Ishikawa (cell line): ENCODE measurements around the gene TSPAN6.

Source experiments
- CEBPB ChIP-seq: IDR thresholded peaks from 2 replicates; pipeline ENCODE4 v1.6.1; 2012
- EGR1 ChIP-seq: IDR thresholded peaks from 2 replicates; pipeline ENCODE4 v1.6.1; 2012
- EP300 ChIP-seq: IDR thresholded peaks from 2 replicates; pipeline ENCODE4 v1.6.1; 2012; ENCODE audit warnings: borderline replicate concordance
- NFIC ChIP-seq: IDR thresholded peaks from 2 replicates; pipeline ENCODE4 v1.6.1; 2012
- RAD21 ChIP-seq: IDR thresholded peaks from 2 replicates; pipeline ENCODE4 v1.6.1; 2012; ENCODE audit warnings: low read depth
- TCF12 ChIP-seq: IDR thresholded peaks from 2 replicates; pipeline ENCODE4 v1.6.1; 2012; ENCODE audit warnings: low read depth
- TEAD4 ChIP-seq: IDR thresholded peaks from 2 replicates; pipeline ENCODE4 v1.6.1; 2012
- YY1 ChIP-seq: IDR thresholded peaks from 2 replicates; pipeline ENCODE4 v1.6.1; 2012; ENCODE audit warnings: low read depth
- TF ChIP-seq, protein P1 (sequence below): IDR thresholded peaks from 2 replicates; pipeline ENCODE4 v1.6.1; 2012
- TF ChIP-seq, protein P2 (sequence below): IDR thresholded peaks from 2 replicates; pipeline ENCODE4 v1.6.1; 2012; ENCODE audit warnings: low read depth, mild to moderate bottlenecking

GRCh38 chrX:100587861-100588260, 48.7 kb downstream of the TSPAN6 start:
- TF ChIP-seq RAD21 (no peak), YY1 (no peak), EGR1 (no peak), NFIC (no peak), EP300 (no peak), CEBPB (no peak), TEAD4 (no peak), TCF12 (no peak)
- TF ChIP-seq, protein P1, sequence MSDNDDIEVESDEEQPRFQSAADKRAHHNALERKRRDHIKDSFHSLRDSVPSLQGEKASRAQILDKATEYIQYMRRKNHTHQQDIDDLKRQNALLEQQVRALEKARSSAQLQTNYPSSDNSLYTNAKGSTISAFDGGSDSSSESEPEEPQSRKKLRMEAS = no peak
- TF ChIP-seq, protein P2, sequence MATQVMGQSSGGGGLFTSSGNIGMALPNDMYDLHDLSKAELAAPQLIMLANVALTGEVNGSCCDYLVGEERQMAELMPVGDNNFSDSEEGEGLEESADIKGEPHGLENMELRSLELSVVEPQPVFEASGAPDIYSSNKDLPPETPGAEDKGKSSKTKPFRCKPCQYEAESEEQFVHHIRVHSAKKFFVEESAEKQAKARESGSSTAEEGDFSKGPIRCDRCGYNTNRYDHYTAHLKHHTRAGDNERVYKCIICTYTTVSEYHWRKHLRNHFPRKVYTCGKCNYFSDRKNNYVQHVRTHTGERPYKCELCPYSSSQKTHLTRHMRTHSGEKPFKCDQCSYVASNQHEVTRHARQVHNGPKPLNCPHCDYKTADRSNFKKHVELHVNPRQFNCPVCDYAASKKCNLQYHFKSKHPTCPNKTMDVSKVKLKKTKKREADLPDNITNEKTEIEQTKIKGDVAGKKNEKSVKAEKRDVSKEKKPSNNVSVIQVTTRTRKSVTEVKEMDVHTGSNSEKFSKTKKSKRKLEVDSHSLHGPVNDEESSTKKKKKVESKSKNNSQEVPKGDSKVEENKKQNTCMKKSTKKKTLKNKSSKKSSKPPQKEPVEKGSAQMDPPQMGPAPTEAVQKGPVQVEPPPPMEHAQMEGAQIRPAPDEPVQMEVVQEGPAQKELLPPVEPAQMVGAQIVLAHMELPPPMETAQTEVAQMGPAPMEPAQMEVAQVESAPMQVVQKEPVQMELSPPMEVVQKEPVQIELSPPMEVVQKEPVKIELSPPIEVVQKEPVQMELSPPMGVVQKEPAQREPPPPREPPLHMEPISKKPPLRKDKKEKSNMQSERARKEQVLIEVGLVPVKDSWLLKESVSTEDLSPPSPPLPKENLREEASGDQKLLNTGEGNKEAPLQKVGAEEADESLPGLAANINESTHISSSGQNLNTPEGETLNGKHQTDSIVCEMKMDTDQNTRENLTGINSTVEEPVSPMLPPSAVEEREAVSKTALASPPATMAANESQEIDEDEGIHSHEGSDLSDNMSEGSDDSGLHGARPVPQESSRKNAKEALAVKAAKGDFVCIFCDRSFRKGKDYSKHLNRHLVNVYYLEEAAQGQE = no peak
